ENCODE data around the gene HSPH1.

DNA sequence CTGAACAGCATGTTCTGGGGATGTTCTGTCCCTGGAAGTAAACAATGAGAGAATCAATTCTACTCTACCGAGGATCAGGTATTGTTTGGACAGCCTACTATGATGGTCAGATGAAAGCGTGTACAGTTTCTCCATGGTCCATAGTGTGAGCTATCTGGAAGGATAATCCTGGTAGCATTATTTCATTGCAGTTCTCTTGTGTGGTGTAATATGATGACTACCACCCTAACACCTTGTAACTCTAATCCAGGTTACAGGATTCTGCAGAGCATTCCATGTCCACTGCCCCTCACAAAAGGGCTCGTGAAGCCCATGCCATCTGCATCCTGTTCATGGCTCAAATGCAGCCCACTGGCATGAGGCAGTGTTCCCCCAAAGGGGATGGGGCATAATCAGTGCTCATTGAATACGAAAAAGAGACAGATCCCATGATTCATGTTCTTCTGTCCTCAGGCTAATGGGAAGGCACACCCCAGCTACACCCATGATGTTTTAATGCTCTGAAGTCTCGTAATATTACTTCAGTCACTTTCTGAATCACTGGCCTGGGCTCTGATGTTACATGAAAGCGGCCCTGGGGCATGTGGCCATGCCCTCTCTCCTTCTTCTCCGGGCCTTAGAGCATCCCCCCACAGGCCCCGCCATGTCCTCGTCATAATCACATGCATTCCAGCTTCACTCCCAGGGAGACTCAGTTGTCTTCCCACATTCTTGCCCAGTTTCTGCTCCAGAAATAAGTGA is 68.4 kb downstream of the HSPH1 start:
- TF ChIP-seq SP1 (IDR thresholded peaks at IDR 0.05; ENCODE audit: low read depth, low read length): no peak
- no peak for TF ChIP-seq YBX1 (IDR thresholded peaks at IDR 0.05)
- TF ChIP-seq, protein P1, sequence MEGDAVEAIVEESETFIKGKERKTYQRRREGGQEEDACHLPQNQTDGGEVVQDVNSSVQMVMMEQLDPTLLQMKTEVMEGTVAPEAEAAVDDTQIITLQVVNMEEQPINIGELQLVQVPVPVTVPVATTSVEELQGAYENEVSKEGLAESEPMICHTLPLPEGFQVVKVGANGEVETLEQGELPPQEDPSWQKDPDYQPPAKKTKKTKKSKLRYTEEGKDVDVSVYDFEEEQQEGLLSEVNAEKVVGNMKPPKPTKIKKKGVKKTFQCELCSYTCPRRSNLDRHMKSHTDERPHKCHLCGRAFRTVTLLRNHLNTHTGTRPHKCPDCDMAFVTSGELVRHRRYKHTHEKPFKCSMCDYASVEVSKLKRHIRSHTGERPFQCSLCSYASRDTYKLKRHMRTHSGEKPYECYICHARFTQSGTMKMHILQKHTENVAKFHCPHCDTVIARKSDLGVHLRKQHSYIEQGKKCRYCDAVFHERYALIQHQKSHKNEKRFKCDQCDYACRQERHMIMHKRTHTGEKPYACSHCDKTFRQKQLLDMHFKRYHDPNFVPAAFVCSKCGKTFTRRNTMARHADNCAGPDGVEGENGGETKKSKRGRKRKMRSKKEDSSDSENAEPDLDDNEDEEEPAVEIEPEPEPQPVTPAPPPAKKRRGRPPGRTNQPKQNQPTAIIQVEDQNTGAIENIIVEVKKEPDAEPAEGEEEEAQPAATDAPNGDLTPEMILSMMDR (IDR thresholded peaks at IDR 0.05 in 2 of 3, conservative IDR thresholded peaks at IDR 0.05 in 1 of 3; ENCODE audit: control insufficient read depth in 2 of 3, extremely low read depth in 1 of 3, insufficient read depth in 1 of 3, low read depth in 3 of 3, low read length in 3 of 3): no peak
- TF ChIP-seq EP300 (IDR thresholded peaks at IDR 0.05; ENCODE audit: borderline replicate concordance in 1 of 2, control insufficient read depth in 1 of 2, low read depth in 2 of 2, low read length in 2 of 2): no peak
